Activated CD8-positive, alpha-beta memory T cell treated with anti-CD3 and anti-CD28 coated beads for 36 hours (primary cell): ENCODE data around the gene CGB1. TPM values are rescaled to one million over a fixed set of nuclear protein-coding genes. Genes with fewer than 3 reads are reported as not detected.
"Not testable (repeated sequence)": the region's sequence is repeated elsewhere in the genome, so short reads cannot be mapped to it uniquely, and the experiment has no call there.

Source experiments
- CTCF ChIA-PET: fragments of 350-600 bp; sonication (Branson Sonifier 250); formaldehyde crosslinking; loops from one replicate; lab custom pipeline; 2021; ENCODE audit warnings: antibody characterized with exemption; lab: Charles Lee
- POLR2A ChIA-PET: fragments of 350-600 bp; sonication (Branson Sonifier 250); formaldehyde crosslinking; loops from one replicate; lab custom pipeline; 2021; ENCODE audit warnings: antibody characterized with exemption; lab: Charles Lee
- total RNA-seq, 2 experiments: library from RNA; stranded (reverse); gene quantifications; one replicate each; pipeline ENCODE4 v1.2.3, GENCODE V29; 2021

Gene CGB1
- total RNA-seq, 2 experiments from 2014 or later = not detected

GRCh38 chr19:49030323-49030722 is 6.4 kb downstream of the CGB1 start:
- POLR2A ChIA-PET = not testable (repeated sequence)
- CTCF ChIA-PET = interaction anchor here (0.6 kb wide), 1 partner anchor 546 kb away, joined by 3 read pairs; no protein-coding TSS in a partner anchor

GRCh38 chr19:49029749-49030148 is 6.9 kb downstream of the CGB1 start:
- POLR2A ChIA-PET, CTCF ChIA-PET: not testable (repeated sequence)

- POLR2A ChIA-PET = not testable (repeated sequence)
- CTCF ChIA-PET = interaction anchor here (0.6 kb wide), 1 partner anchor 183 kb away, joined by 3 read pairs; no protein-coding TSS in a partner anchor
Measured at GRCh38 chr19:49028686-49029085, 8.0 kb downstream of the CGB1 start.

- POLR2A ChIA-PET, CTCF ChIA-PET: not testable (repeated sequence)
Measured at GRCh38 chr19:49025599-49025998, 11.1 kb downstream of the CGB1 start.

GRCh38 chr19:49025088-49025487 is 11.6 kb downstream of the CGB1 start:
- CTCF ChIA-PET, POLR2A ChIA-PET: not testable (repeated sequence)

GRCh38 chr19:49024233-49024632 is 12.5 kb downstream of the CGB1 start, which contains the start of gene CGB3:
CGB3 (minus strand) TSS chr19:49024333; CDS start chr19:49023971, 362 bp downstream.
- POLR2A ChIA-PET, CTCF ChIA-PET: not testable (repeated sequence)

GRCh38 chr19:49022116-49022515 is 14.6 kb downstream of the CGB1 start:
- ChIA-PET POLR2A (no interaction called here), CTCF (interaction anchor here (0.6 kb wide), 1 partner anchor 1824 kb away, joined by 3 read pairs; no protein-coding TSS in a partner anchor)

- CTCF ChIA-PET = interaction anchor here (1.1 kb wide), 1 partner anchor 21 kb away, joined by 4 read pairs; no protein-coding TSS in a partner anchor
- POLR2A ChIA-PET = no interaction called here
Measured at GRCh38 chr19:49020931-49021895, 15.5 kb downstream of the CGB1 start.

GRCh38 chr19:49020342-49020741 is 16.4 kb downstream of the CGB1 start:
- POLR2A ChIA-PET = no interaction called here
- CTCF ChIA-PET = interaction anchor here (1.1 kb wide), 1 partner anchor 20 kb away, joined by 4 read pairs; no protein-coding TSS in a partner anchor

- CTCF ChIA-PET = interaction anchor here (0.9 to 1.1 kb wide), 3 partner anchors 19 to 37 kb away, joined by 3 to 4 read pairs (median 3); no protein-coding TSS in a partner anchor
- POLR2A ChIA-PET = interaction anchor here (0.5 to 0.7 kb wide), 2 partner anchors 36 to 90 kb away, joined by 3 to 4 read pairs; no protein-coding TSS in a partner anchor
Measured at GRCh38 chr19:49019242-49019932, 17.3 kb downstream of the CGB1 start.

- ChIA-PET CTCF (interaction anchor here (1.0 to 1.5 kb wide), 2 partner anchors 18 to 37 kb away, joined by 3 to 7 read pairs; no protein-coding TSS in a partner anchor), POLR2A (interaction anchor here (0.7 to 0.8 kb wide), 2 partner anchors 37 to 102 kb away, joined by 4 read pairs; no protein-coding TSS in a partner anchor)
Measured at GRCh38 chr19:49018388-49019241, 18.1 kb downstream of the CGB1 start.

- POLR2A ChIA-PET = interaction anchor here (0.8 kb wide), 1 partner anchor 102 kb away, joined by 4 read pairs; no protein-coding TSS in a partner anchor
Measured at GRCh38 chr19:49017666-49018351, 18.9 kb downstream of the CGB1 start.

GRCh38 chr19:49017041-49017665 is 19.5 kb downstream of the CGB1 start, which contains the start of gene LHB:
LHB (minus strand) TSS chr19:49017091; CDS start chr19:49017081, 10 bp downstream.
- CTCF ChIA-PET = interaction anchor here (0.6 to 1.5 kb wide), 2 partner anchors 17 to 296 kb away, joined by 4 to 7 read pairs; no protein-coding TSS in a partner anchor
- POLR2A ChIA-PET = interaction anchor here (1.0 kb wide), 1 partner anchor 12 kb away, joined by 3 read pairs; no protein-coding TSS in a partner anchor

More at GRCh38 chr19:49017666-49018351, 18.9 kb downstream of the CGB1 start:
- CTCF ChIA-PET = interaction anchor here (0.6 to 1.5 kb wide), 2 partner anchors 18 to 295 kb away, joined by 4 to 7 read pairs; no protein-coding TSS in a partner anchor

- ChIA-PET CTCF (interaction anchor here (0.8 kb wide), 1 partner anchor 17 kb away, joined by 4 read pairs; no protein-coding TSS in a partner anchor), POLR2A (interaction anchor here (1.0 kb wide), 1 partner anchor 11 kb away, joined by 3 read pairs; no protein-coding TSS in a partner anchor)
Measured at GRCh38 chr19:49016067-49016839, 20.4 kb downstream of the CGB1 start.

- CTCF ChIA-PET = no interaction called here
Measured at GRCh38 chr19:49014870-49015255, 21.8 kb downstream of the CGB1 start.

More at GRCh38 chr19:49014870-49015255, 21.8 kb downstream of the CGB1 start:
- POLR2A ChIA-PET = no interaction called here
